Right ventricle myocardium inferior (tissue), 1 donor: ENCODE data around the gene SERBP1. TPM values are rescaled to one million over a fixed set of nuclear protein-coding genes. Genes with fewer than 3 reads are reported as not detected.
"Not testable (repeated sequence)": the region's sequence is repeated elsewhere in the genome, so short reads cannot be mapped to it uniquely, and the experiment has no call there.

Experiments used
- ATAC-seq: fragments of 200-7000 bp; cut with Tn5 transposase; one replicate; pipeline ENCODE4 v1.9.1; 2020; ENCODE audit warnings: mild to moderate bottlenecking, moderate library complexity
- DNase-seq: peaks from one replicate; pipeline ENCODE4 v3.0.0; 2021; ENCODE audit errors: missing footprints
- intact Hi-C: fragments of 100-400 bp; cut with DNase I; formaldehyde crosslinking; loops from one replicate; pipeline ENCODE4 v1.11.0; 2022
- total RNA-seq: library from RNA; stranded (reverse); fragmentation: NEBNext Ultra II Directional; extraction: Animal tissue kit (Norgen Biotek cat#: 25700); gene quantifications from one replicate; pipeline ENCODE4 v1.2.1, GENCODE V29; 2021
- donor health status: DM: no; HTN: yes; CAD: no; lungs with severe emphysema.

Gene SERBP1
- total RNA-seq, 1 donor from 2014 or later: 123 TPM

- DNase-seq, ATAC-seq, intact Hi-C loops: not testable (repeated sequence)
Observed at GRCh38 chr1:67446014-67446413, 15.8 kb upstream of the SERBP1 start.

GRCh38 chr1:67441739-67442281, 11.6 kb upstream of the SERBP1 start:
- intact Hi-C loops: no loop called here
- ATAC-seq: no peak
- no peak for DNase-seq

- ATAC-seq (no peak), DNase-seq (no peak)
- intact Hi-C loops: no loop called here
Observed at GRCh38 chr1:67441183-67441582, 11.0 kb upstream of the SERBP1 start.

- ATAC-seq: no peak
- no peak for DNase-seq
- intact Hi-C loops: no loop called here
Observed at GRCh38 chr1:67440339-67440738, 10.1 kb upstream of the SERBP1 start.

- ATAC-seq (no peak), DNase-seq (no peak)
- intact Hi-C loops: loop anchor here (10.0 kb wide), 2 partner anchors 315 to 515 kb away; partner anchors contain the start of genes DNAI4 and MIER1
Observed at GRCh38 chr1:67439277-67440029, 9.3 kb upstream of the SERBP1 start.

- intact Hi-C loops: loop anchor here (10.0 kb wide), 2 partner anchors 317 to 513 kb away; partner anchors contain the start of genes DNAI4 and MIER1
- no peak for DNase-seq
- no peak for ATAC-seq
Observed at GRCh38 chr1:67437961-67438360, 7.8 kb upstream of the SERBP1 start.

GRCh38 chr1:67436511-67437055, 6.4 kb upstream of the SERBP1 start:
- no peak for DNase-seq
- intact Hi-C loops: loop anchor here (10.0 kb wide), 2 partner anchors 318 to 512 kb away; partner anchors contain the start of genes DNAI4 and MIER1
- no peak for ATAC-seq

- ATAC-seq (no peak), DNase-seq (no peak)
- intact Hi-C loops: loop anchor here (10.0 kb wide), 2 partner anchors 320 to 510 kb away; partner anchors contain the start of genes DNAI4 and MIER1
Observed at GRCh38 chr1:67434491-67434890, 4.3 kb upstream of the SERBP1 start.

GRCh38 chr1:67433837-67434236, 3.6 kb upstream of the SERBP1 start:
- no peak for DNase-seq
- ATAC-seq: no peak
- intact Hi-C loops: loop anchor here (10.0 kb wide), 2 partner anchors 321 to 509 kb away; partner anchors contain the start of genes DNAI4 and MIER1

- DNase-seq: no peak
- intact Hi-C loops: loop anchor here (10.0 kb wide), 2 partner anchors 322 to 508 kb away; partner anchors contain the start of genes DNAI4 and MIER1
Observed at GRCh38 chr1:67432745-67433144, 2.5 kb upstream of the SERBP1 start.

GRCh38 chr1:67431869-67432578, 1.8 kb upstream of the SERBP1 start:
- ATAC-seq (no peak), DNase-seq (no peak)
- intact Hi-C loops: loop anchor here (2.0 to 10.0 kb wide), 3 partner anchors 29 to 507 kb away; partner anchors contain the start of genes DNAI4 and MIER1

More at GRCh38 chr1:67432745-67433144, 2.5 kb upstream of the SERBP1 start:
- no peak for ATAC-seq

- ATAC-seq (no peak), DNase-seq (no peak)
- intact Hi-C loops: loop anchor here (2.0 to 10.0 kb wide), 3 partner anchors 30 to 506 kb away; partner anchors contain the start of genes DNAI4 and MIER1
Observed at GRCh38 chr1:67431156-67431765, 1.1 kb upstream of the SERBP1 start.

GRCh38 chr1:67429528-67430357, 459 bp downstream of the SERBP1 start:
- DNase-seq: peak; percentile 72
- ATAC-seq: peak; percentile 12
- intact Hi-C loops: loop anchor here (2.0 to 10.0 kb wide), 3 partner anchors 31 to 505 kb away; partner anchors contain the start of genes DNAI4 and MIER1

- intact Hi-C loops: no loop called here
- ATAC-seq (no peak), DNase-seq (no peak)
Observed at GRCh38 chr1:67429011-67429527, 1.1 kb downstream of the SERBP1 start.

GRCh38 chr1:67427947-67428346, 2.3 kb downstream of the SERBP1 start:
- ATAC-seq: no peak
- intact Hi-C loops: no loop called here
- DNase-seq: no peak

- DNase-seq (no peak), ATAC-seq (no peak)
- intact Hi-C loops: no loop called here
Observed at GRCh38 chr1:67427465-67427864, 2.7 kb downstream of the SERBP1 start.

- intact Hi-C loops: no loop called here
- DNase-seq (no peak), ATAC-seq (no peak)
Observed at GRCh38 chr1:67420835-67421492, 9.2 kb downstream of the SERBP1 start.
